GM12864 (cell line): ENCODE data around the gene MEIKIN.

Experiments
- DNase-seq: peaks from one replicate; pipeline ENCODE4 v3.0.0-alpha.2; 2011; ENCODE audit warnings: low read depth
- H3K4me3 ChIP-seq: 2 replicates; pipeline ENCODE4 v1.5.1; 2011; ENCODE audit warnings: mild to moderate bottlenecking, low read depth, low read length, control low read depth
- CTCF ChIP-seq: IDR thresholded peaks from 2 replicates; pipeline ENCODE4 v1.5.1; 2011; ENCODE audit warnings: low read depth, mild to moderate bottlenecking, moderate library complexity, low read length, control low read depth, inconsistent platforms; ENCODE audit errors: missing control alignments

MEIKIN gene

GRCh38 chr5:131795879-131796792, 149.3 kb downstream of the MEIKIN start:
- DNase-seq: no peak
- H3K4me3 ChIP-seq: peak overlapping the region; percentile 69
- no peak for TF ChIP-seq CTCF

- TF ChIP-seq CTCF: no peak
- peak overlapping the region; percentile 69 for H3K4me3 ChIP-seq
- DNase-seq: no peak
Measured at GRCh38 chr5:131795228-131795627, 150.2 kb downstream of the MEIKIN start.

- no peak for DNase-seq
- H3K4me3 ChIP-seq: no peak overlapping the region
- TF ChIP-seq CTCF: no peak
Measured at GRCh38 chr5:131794586-131794985, 150.9 kb downstream of the MEIKIN start.

GRCh38 chr5:131792896-131793295, 152.6 kb downstream of the MEIKIN start:
- no peak for TF ChIP-seq CTCF
- no peak for DNase-seq
- no peak overlapping the region for H3K4me3 ChIP-seq

- DNase-seq: no peak
- no peak overlapping the region for H3K4me3 ChIP-seq
- TF ChIP-seq CTCF: no peak
Measured at GRCh38 chr5:131791866-131792265, 153.6 kb downstream of the MEIKIN start.

- no peak for TF ChIP-seq CTCF
- DNase-seq: no peak
- H3K4me3 ChIP-seq: no peak overlapping the region
Measured at GRCh38 chr5:131790550-131790949, 154.9 kb downstream of the MEIKIN start.

- no peak for DNase-seq
- no peak overlapping the region for H3K4me3 ChIP-seq
- no peak for TF ChIP-seq CTCF
Measured at GRCh38 chr5:131789765-131790164, 155.7 kb downstream of the MEIKIN start.
